Pons (tissue), 1 donor: Measurements from ENCODE around the gene C10orf143.
"Not testable (repeated sequence)": the region's sequence is repeated elsewhere in the genome, so short reads cannot be mapped to it uniquely, and the experiment has no call there.

ENCODE experiments used
- DNase-seq: peaks from one replicate; pipeline ENCODE4 v3.0.0-alpha.2; 2016; ENCODE audit warnings: low spot score

Gene C10orf143

GRCh38 chr10:130029209-130029608 is 81.4 kb downstream of the C10orf143 start:
- DNase-seq: no peak

DNA sequence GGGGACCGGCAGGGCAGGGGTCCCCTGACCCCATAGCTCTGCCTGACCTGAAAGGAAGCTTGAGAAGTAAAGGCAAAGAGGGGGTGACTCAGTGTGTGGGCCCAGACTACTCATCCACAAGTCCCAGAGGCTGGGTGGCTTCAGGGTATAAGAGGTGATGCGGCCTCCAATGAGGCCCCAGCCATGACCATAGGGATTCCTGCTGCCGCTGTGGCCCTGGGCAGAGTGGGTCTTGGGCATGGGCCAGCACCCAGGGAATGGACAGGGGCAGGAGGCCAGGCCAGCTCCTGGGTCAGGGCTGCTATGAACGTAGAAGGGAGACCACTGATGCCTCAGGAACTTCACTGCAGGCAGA is 82.2 kb downstream of the C10orf143 start:
- DNase-seq: no peak

DNA sequence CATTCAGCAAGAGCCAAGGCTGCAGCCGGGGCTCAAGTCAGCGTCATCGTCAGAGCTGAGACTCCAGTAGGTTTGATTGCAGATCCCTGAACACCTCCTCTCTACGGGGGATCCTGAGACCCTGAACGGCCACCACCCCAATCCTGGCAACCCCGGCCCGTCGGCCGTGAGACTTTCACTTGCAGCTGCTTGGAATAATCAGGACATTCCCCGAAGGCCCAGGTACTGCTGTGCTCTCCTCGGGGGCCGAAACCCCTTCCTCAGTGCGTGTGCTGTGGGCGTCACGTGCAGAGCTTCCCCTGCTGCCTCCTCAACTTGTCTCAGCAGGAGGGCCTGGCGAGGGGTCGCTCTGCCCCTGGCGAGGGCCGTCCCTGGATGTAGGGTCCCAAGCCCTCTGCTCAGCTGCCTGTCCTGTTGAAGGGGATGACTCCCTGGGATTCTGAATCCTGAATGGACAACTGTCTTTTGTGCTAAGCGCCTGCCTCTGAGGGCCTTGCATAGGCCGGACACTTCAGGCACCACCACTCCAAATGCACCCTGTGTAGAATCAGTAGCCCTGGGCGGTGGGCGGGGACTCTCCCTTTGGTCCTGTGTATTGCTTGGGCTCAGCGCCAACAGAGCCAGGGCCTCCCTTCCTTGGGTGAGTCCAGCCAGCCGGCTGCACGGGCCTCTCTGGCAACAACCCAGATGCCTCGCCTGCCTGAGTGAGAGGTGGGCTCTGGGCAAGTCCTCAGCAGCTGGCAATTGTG is 82.7 kb downstream of the C10orf143 start:
- no peak for DNase-seq

DNA sequence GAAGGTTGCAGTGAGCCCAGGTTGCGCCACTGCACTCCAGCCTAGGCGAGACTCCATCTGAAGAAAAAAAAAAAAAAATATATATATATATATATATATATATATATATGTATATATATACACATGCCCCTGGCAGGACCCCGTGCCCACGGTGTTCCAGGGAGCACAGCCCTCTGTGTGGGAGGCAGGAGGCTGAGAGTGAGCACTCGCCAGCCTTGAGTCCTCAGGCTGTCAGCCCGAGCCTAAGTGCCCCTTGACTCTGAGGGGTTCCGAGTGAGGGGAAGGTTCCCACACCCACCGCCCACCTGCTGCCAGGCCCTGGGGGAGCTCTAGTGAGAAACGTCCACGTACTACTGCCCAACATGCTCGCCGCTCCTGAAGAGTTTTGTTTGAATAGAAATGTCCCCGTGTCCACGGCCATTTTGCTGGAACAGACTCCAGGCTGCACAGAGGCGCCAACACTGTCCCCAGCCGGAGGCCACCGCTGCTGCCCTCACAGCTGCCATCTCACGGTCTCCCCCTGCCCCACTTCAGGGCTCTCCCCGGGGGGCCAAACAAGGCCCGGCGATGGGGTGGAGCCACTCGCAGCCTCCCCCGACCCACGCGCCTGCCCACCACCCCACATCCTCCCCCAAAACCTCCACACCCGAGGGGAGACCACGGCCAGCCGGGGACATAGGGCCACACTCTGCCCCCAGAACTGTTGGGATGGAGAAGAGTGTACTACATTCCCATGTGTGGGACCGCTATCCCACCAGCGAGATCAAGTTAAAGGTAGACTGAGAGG is 83.8 kb downstream of the C10orf143 start:
- no peak for DNase-seq

DNA sequence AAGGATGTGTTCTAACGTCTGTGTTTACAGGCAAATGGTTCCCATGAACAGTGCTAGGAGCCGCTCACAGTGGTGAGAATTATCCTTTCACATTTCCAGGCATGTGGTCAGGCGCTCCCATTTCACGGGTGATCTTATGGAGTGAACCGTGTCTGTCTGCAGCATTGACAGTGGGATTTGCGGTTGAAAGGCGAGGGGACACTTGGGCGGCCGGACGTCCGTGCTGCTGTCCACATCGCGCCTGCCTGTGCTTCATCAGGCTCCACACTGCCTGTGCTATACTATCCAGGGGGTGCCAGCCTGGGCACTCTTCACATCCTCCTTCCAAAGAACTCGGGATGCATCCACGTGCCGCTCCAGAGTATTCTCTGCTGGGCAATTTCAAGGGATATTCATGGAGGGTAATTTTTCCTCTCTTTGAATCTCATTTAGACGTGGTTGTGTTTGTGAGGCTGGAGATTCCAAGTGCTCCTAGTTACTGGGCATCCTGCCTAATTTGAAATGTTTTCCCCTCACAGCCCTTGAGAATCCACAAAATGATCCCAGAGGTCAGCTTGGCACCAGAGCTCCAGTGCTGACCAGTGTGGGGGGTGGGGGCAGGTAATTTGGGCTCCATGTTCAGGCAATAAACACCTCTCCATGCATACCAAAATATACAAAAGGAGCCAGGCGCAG is 84.7 kb downstream of the C10orf143 start:
- no peak for DNase-seq

DNA sequence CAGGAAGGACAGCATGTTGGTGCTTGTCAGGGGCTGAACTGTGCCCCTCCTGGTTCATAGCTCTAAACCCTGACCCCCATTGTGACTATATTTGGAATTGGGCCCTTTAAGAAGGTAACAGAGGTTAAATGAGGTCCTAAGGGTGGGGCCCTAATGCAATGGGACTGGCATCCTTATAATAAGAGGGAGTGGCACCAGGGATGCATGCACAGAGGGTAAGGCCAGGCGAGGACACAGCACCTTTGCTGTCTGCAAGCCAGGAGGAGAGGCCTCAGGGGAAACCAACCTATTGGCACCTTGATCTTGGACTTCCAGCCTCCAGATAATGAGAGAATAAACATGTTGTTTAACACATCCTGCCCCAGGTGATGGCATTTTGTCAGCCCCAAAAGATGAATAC is 85.3 kb downstream of the C10orf143 start:
- no peak for DNase-seq

GRCh38 chr10:130024779-130025325 is 85.8 kb downstream of the C10orf143 start:
- DNase-seq: no peak

DNA sequence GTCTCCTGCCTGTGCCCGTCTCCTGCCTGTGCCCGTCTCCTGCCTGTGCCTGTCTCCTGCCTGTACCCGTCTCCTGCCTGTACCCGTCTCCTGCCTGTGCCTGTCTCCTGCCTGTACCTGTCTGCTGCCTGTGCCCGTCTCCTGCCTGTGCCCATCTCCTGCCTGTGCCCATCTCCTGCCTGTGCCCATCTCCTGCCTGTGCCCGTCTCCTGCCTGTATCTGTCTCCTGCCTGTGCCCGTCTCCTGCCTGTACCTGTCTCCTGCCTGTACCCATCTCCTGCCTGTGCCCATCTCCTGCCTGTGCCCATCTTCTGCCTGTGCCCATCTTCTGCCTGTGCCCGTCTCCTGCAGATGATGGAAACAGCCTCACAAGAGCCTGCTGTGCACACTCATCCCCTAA is 86.3 kb downstream of the C10orf143 start:
- not testable (repeated sequence) for DNase-seq

DNA sequence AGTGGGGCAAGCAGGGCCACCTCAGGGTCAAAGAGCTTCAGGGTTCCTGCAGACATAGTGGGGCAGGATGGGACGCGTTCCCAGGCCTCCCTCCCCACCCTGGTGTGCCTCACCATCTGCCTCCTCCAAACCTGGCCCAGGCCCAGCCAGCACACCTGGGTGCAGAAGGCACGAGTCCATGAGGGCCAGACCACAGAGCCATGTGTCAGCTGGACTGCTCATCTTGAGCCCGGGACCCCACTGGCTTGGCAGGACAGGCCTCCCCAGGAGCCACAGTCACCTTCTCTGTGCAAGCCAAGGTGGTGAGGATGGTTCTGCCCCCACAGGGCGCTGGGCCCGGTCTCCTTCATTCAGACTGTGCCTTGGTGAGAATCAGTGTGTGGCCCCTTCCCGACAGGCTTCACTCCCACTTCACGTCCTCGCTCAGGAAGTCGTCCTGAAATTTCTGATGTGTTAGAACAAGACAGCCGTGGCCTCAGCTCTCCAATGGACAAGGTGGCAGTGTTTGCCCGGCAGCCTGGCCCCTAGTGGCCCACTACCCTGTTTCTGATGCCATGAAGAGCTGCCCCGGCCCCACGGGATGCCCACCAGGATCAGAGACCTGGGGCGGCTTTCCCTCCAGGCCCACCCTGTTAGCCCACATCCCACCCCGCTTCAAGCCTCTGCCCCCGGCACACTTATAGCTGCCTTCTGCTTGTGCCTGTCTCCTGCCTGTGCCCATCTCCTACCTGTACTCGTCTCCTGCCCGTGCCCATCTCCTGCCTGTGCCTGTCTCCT is 87.0 kb downstream of the C10orf143 start:
- DNase-seq: no peak

DNA sequence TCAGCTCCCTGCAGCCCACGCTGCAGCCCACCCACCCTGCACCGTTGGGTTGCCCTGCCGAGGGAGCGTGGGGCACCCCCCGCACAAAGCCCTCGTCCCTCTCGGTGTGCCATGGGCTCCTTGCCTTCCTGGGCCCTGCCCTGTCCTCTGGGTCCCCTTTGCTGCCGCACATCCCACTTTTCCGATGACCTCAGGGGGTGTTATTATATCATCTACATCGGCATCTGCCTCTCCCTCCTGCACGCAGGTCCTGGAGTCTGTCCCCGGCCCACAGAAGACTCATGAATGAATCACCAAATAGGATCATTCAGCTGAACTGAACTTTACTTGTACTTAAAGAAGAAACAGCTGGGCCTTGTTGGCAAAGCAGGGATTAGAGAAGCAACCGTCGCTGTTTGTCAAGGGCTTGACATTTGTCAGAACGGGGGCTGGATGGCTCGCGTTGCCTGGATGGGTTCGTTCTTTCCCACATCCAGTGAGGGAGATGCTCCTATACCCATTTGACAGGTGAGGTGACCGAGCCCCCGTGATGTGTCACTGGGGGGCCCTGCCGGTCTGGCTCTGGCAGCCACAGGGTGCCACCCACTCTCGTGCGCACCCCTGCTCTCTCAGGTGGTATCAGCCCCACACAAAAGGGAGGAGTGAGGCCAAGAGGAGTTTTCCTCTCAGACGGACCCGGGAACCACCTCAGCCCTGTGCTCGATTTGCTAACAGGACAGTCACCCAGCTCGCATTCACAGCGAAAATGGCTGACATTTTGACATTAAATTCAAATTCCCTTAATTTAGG is 87.9 kb downstream of the C10orf143 start:
- DNase-seq: no peak

GRCh38 chr10:130022086-130022485 is 88.5 kb downstream of the C10orf143 start:
- no peak for DNase-seq

DNA sequence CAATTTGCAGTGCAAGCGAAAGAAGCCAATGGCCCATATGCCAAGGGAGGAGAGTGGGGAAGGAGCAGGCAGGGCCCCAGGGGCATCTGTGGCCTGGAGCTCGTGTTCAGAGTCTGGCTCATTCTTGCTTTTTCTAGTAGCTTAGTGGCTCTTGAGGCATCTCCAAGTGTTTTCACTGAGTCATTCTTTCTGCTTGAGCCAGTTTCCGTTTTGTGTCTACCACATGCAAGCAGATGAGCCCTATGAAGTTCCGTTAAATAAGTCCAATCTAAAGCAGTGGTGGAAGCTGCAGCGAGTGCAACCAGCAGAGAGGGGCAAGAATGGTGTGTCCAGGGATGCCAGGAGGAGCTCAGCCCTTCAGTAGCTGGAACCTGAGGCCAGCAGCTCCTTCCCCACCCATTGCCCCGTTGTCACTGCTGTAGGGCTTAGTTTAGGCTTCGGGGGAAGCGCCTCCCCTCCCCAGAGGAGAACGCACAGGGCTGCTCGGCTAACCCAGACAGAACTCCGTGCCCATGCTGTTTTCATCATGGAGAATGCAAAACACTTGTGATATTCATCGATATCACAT is 89.2 kb downstream of the C10orf143 start:
- DNase-seq: peak; percentile 5

DNA sequence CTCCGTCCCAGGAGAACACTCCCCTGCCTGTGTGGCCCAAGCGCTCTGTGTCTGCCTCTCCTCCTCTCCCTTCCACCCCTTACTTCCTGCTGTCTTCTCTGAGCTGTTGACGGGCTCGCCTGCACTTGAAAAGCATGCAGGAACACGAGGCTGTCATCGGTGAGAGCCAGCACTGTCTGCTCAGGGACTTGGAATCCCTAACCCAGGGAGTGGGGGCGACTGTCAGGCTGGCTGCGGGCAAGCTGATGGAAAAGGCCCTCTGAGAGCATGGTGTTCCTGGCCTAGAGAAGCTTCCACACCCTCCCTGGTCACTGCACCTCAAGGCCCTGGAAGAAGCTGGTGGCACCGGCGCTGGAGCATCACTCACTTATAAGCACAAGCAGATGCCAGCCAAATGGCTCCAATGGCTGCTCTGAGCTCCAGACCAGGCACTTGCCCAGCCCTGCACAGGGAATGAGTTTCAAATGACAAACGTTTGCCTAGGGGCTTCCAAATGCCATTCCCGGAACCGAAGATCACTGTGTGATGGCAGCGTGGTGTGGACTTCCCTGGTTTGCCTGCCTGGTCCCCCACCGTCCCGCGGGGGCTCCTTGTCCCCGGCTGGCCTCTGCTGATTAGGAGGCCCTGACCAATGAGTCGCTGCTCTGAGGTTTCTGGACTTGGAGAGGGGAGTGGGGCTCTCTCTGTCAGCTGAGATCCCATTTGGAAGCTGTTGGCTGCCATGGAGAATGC is 89.8 kb downstream of the C10orf143 start:
- no peak for DNase-seq

DNA sequence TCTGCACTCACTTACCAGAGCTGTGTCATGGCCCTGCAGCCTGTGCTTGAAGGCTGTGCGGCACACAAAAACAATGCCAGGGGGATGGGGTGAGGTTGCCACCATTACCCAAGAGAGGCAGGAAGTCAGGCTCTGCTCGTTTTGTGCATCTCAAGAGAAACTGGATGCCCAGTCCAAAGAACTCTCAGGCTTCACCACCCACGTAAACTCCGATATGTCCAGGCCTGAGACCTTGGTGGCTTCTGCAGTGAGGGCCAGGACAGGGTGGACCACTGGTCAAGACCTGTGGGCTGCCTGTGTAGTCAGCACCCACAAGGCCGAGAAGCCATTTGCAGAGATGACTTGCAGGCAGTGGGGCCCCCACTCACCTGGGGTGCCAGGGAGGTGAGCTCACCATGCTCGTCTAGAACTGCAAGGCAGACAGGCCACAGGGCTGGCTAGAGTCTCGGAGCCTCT is 91.9 kb downstream of the C10orf143 start:
- DNase-seq: no peak

DNA sequence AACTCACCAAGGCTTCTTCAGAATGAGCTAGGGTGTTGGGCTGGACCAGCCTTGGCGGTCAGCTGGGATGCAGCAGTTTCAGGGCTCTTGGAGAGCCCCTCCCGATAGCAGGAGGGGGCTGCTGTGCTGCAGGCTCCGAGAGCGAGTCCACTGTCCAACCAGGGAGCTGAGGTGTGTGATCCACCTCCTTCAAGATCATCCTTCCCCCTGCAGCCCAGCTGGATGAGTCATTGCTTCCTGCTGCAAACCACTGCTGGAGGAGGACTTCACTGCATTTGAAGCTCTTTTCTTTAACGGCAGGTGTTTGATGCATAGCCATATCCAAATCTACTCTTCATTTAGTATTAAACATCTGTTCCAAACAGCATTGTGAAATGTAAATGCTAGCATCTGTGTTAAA is 92.4 kb downstream of the C10orf143 start:
- DNase-seq: no peak

DNA sequence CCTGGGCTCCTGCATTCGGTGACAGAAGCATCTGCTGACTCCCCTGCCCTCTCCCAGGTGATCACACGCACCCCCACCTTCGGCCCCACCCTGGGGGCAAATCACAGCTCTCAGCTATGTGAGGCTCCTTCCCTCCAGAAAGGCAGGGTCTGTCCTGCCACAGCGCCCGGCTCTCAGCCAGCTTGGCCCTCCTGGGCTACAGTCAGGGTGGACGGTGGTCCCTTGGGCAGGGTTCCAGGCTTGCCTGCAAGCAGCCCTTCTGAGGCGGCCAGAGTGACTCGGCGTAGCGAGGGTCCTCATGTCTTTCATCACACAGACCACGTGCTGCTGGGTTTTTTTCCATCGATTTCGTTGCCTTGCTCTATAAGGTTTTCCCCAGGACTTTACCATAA is 93.0 kb downstream of the C10orf143 start:
- no peak for DNase-seq

GRCh38 chr10:130016993-130017630 is 93.5 kb downstream of the C10orf143 start:
- DNase-seq: no peak

DNA sequence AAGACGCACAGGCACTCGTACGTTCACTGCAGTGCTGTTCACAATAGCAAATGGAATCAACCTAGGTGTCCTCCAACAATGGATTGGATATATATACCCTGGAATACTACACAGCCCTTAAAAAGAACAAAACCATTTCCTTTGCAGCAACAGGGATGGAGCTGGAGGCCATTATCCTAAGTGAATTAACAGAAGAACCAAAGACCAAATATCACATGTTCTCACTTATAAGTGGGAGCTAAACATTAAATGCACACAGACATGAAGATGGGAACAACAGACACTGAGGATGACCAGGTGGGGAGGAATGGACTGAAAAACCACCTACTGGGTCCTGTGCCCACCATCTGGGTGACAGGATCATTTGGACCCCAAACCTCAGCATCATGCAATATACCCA is 94.5 kb downstream of the C10orf143 start:
- DNase-seq: no peak

DNA sequence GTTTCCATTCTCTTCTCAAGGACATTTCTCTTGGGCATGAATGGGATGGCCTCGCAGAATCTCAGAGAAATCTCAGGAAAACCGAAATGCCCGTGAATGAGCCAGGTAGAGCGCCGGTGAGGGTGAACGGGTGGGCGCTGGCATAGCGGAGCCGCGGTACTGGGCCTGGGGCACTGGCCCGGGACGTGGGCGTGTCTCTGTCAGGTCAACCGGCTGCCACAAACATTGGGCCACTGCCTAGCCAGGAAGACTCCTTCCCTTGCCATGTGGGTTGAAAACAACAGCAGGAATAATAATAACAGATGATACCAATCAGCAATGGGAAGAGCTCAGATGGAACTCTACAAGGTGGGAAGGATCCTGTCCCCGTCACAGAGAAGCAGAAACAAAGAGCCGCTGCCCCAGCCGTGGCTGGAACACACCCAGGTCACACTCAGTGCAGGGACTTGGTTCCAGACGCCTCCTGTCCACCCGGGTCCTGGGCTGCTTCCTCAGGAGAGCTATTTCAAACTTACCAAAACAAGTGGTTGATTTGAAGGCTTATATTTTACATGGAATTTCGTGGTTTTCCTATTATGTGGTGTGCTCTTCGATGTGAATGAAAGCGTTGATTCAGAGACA is 95.4 kb downstream of the C10orf143 start:
- no peak for DNase-seq
